HepG2 (cell line): ENCODE measurements around the gene L3MBTL4. TPM values are rescaled to one million over a fixed set of nuclear protein-coding genes. Genes with fewer than 3 reads are reported as not detected.

Source experiments
- ATAC-seq: fragments of 200-7000 bp; cut with Tn5 transposase; 3 replicates; pipeline ENCODE4 v1.9.1; 2020; ENCODE audit warnings: mild to moderate bottlenecking, moderate library complexity
- BruUV-seq: library from RNA; stranded (reverse); fragments of 400-500 nt; replicated peaks from 2 replicates; lab custom pipeline; 2021; lab: Mats Ljungman, UMichigan
- CTCF ChIA-PET: fragments of 300-600 bp; formaldehyde crosslinking; extraction: SDS; loops from one replicate; lab custom pipeline; 2021; ENCODE audit warnings: low total read pairs, inconsistent platforms, low intra/inter-chr PET ratio; lab: Yijun Ruan, JAX
- POLR2A ChIA-PET: fragments of 350-600 bp; sonication (Branson Sonifier 250); formaldehyde crosslinking; loops from one replicate; lab custom pipeline; 2020; ENCODE audit warnings: antibody characterized with exemption, inconsistent platforms; lab: Yijun Ruan, JAX
- DNase-seq: peaks from one replicate; pipeline ENCODE4 v3.0.0-alpha.2; 2015; ENCODE audit warnings: low spot score
- FAIRE-seq: peaks from 3 replicates; lab custom pipeline; 2011; peaks lifted over from hg19 to GRCh38; lab: Jason Lieb, UNC
- H2AFZ ChIP-seq: one replicate; pipeline ENCODE4 v1.6.1; 2011; ENCODE audit warnings: low read length, inconsistent platforms
- H3K27ac ChIP-seq: fragments of 300-600 bp; 3 replicates; pipeline ENCODE4 v1.8.0; 2011; ENCODE audit warnings: mixed run types, mild to moderate bottlenecking, mixed read lengths, low read length, inconsistent platforms; ENCODE audit not compliant: insufficient read depth; ENCODE audit errors: extremely low read length
- H3K27me3 ChIP-seq, 2 experiments: fragments of 200-600 bp in 1 of 2; 2 replicates in 1 of 2; 3 replicates in 1 of 2; pipeline versions ENCODE4 v1.6.0 to v1.8.0; 2011; ENCODE audit warnings: low read length in 2 of 2, mild to moderate bottlenecking in 2 of 2, moderate library complexity in 2 of 2, inconsistent platforms in 1 of 2; ENCODE audit not compliant: insufficient read depth in 2 of 2, control insufficient read depth in 1 of 2
- H3K36me3 ChIP-seq, 2 experiments: fragments of 200-600 bp in 1 of 2; replicated peaks in 1 of 2; 2 replicates in 1 of 2; 3 replicates in 1 of 2; pipeline versions ENCODE4 v1.5.1 to v1.8.0; 2011; ENCODE audit warnings: low read length in 2 of 2, inconsistent platforms in 1 of 2; ENCODE audit not compliant: insufficient read depth in 2 of 2, control insufficient read depth in 1 of 2
- H3K4me1 ChIP-seq: 2 replicates; pipeline ENCODE4 v1.5.1; 2012; ENCODE audit warnings: low read length, inconsistent platforms; ENCODE audit not compliant: insufficient read depth
- H3K4me2 ChIP-seq: 2 replicates; pipeline ENCODE4 v1.6.0; 2011; ENCODE audit warnings: low read depth, low read length, inconsistent platforms
- H3K4me3 ChIP-seq, 3 experiments: fragments of 200-600 bp in 1 of 3; sonication (generic), shearing (Covaris generic) in 1 of 3; replicated peaks in 1 of 3; 2 replicates each; pipeline ENCODE4 v1.5.1; 2011 to 2016; ENCODE audit warnings: low read length in 3 of 3, inconsistent platforms in 2 of 3, low read depth in 2 of 3, mild to moderate bottlenecking in 2 of 3, control low read depth in 1 of 3, mixed read lengths in 1 of 3; ENCODE audit not compliant: insufficient read depth in 1 of 3
- H3K79me2 ChIP-seq: one replicate; pipeline ENCODE4 v1.6.1; 2011; ENCODE audit warnings: low read length, inconsistent platforms; ENCODE audit not compliant: insufficient read depth
- H3K9ac ChIP-seq: 2 replicates; pipeline ENCODE4 v1.6.0; 2011; ENCODE audit warnings: mild to moderate bottlenecking, low read depth, low read length, inconsistent platforms; ENCODE audit not compliant: insufficient read depth
- H3K9me3 ChIP-seq: 2 replicates; pipeline ENCODE4 v1.5.1; 2012; ENCODE audit warnings: mild to moderate bottlenecking, low read length
- H4K20me1 ChIP-seq: 2 replicates; pipeline ENCODE4 v1.6.0; 2011; ENCODE audit warnings: inconsistent platforms, mild to moderate bottlenecking, low read length, moderate library complexity; ENCODE audit not compliant: insufficient read depth
- ELF4 ChIP-seq: sonication (generic); formaldehyde crosslinking; IDR thresholded peaks from 2 replicates; pipeline ENCODE4 v1.5.0; 2020; ENCODE audit warnings: missing genetic modification reagents, mild to moderate bottlenecking, moderate library complexity, borderline replicate concordance
- GTF3A ChIP-seq: sonication (generic); formaldehyde crosslinking; conservative IDR thresholded peaks from 2 replicates; pipeline ENCODE4 v1.4.0; 2020; ENCODE audit warnings: mild to moderate bottlenecking, missing genetic modification reagents
- MAF1 ChIP-seq: sonication (generic); formaldehyde crosslinking; IDR thresholded peaks from 2 replicates; pipeline ENCODE4 v1.5.0; 2020; ENCODE audit warnings: missing genetic modification reagents, borderline replicate concordance
- NFIB ChIP-seq: sonication (generic); formaldehyde crosslinking; IDR thresholded peaks from 2 replicates; pipeline ENCODE4 v1.9.0; 2021; ENCODE audit warnings: missing genetic modification reagents, mild to moderate bottlenecking, borderline replicate concordance
- PHF21A ChIP-seq: sonication (generic); formaldehyde crosslinking; IDR thresholded peaks from 2 replicates; pipeline ENCODE4 v1.5.0; 2020; ENCODE audit warnings: mild to moderate bottlenecking, missing genetic modification reagents
- SNRNP70 ChIP-seq: fragments of 200-400 bp; formaldehyde crosslinking; IDR thresholded peaks from 2 replicates; pipeline ENCODE4 v1.6.1; 2017; ENCODE audit warnings: mild to moderate bottlenecking, low read depth, low read length, moderate library complexity
- SRF ChIP-seq: IDR thresholded peaks from 2 replicates; pipeline ENCODE4 v1.6.1; 2011; ENCODE audit warnings: mild to moderate bottlenecking, low read depth, low read length, moderate library complexity
- TCF7 ChIP-seq: sonication (generic); IDR thresholded peaks from 2 replicates; pipeline ENCODE4 v1.6.1; 2016; ENCODE audit warnings: antibody characterized with exemption, low read depth
- TGIF2 ChIP-seq: IDR thresholded peaks from 2 replicates; pipeline ENCODE4 v1.6.1; 2016; ENCODE audit warnings: control low read depth, missing compliant biosample characterization
- ZEB1 ChIP-seq: IDR thresholded peaks from 2 replicates; pipeline ENCODE4 v1.6.1; 2012; ENCODE audit warnings: mild to moderate bottlenecking, low read depth, inconsistent platforms; ENCODE audit not compliant: insufficient replicate concordance
- ZNF431 ChIP-seq: sonication (generic); formaldehyde crosslinking; IDR thresholded peaks from 2 replicates; pipeline ENCODE4 v1.9.0; 2022; ENCODE audit warnings: missing genetic modification reagents, low read depth, mild to moderate bottlenecking, borderline replicate concordance
- WGBS: methylation state at CpG from one replicate; pipeline ENCODE4 v1.1.6; 2017; ENCODE audit warnings: low lambda C conversion rate; 5-methylcytosine and 5-hydroxymethylcytosine counted together
- in situ Hi-C: cut with HindIII; loops from 2 replicates; pipeline ENCODE4 v1.10.0; 2017; ENCODE audit warnings: low pct_unique_long_range_greater_than_20kb; ENCODE audit not compliant: extremely low pct_ligation_motif_present
- intact Hi-C: fragments of 100-400 bp; cut with micrococcal nuclease; formaldehyde crosslinking; loops from one replicate; pipeline ENCODE4 v1.10.0; 2022; ENCODE audit not compliant: unreplicated experiment
- polyA plus RNA-seq, 8 experiments: library from polyadenylated mRNA; depleted of rRNA in 3 of 8; stranded (reverse) in 7 of 8; unstranded in 1 of 8; fragments of >200 nt; fragmentation: Illumina TruSeq in 4 of 8; extraction: Trizol in 4 of 8; gene quantifications; 2 replicates each; pipeline versions ENCODE4 v1.2.1 to v1.2.3, GENCODE V29; 2011 to 2016; ENCODE audit warnings: low read depth in 4 of 8, missing spikeins in 1 of 8, mixed read lengths in 1 of 8; ENCODE audit not compliant: insufficient read depth in 1 of 8
- total RNA-seq, 5 experiments: library from RNA; depleted of rRNA; stranded (reverse); fragments of >200 nt; fragmentation: Illumina TruSeq; extraction: Trizol; gene quantifications; 2 replicates each; pipeline ENCODE4 v1.2.3, GENCODE V29; 2016; ENCODE audit warnings: low read depth in 1 of 5

L3MBTL4 gene
- total and polyA plus RNA-seq, 2 of the 13 experiments (the other 11 are each of a cell fraction or from before 2014, with no cell fraction given): 10.8 to 13.3 TPM

GRCh38 chr18:6286585-6286984 is 128.1 kb downstream of the L3MBTL4 start:
- in situ Hi-C loops (no loop called here), intact Hi-C loops (no loop called here)
- Histone ChIP-seq H3K9me3 (no peaks in the 10 kb centered on the region), H2AFZ (no peak overlapping the region), H3K4me3 (no peak overlapping the region), H3K27me3 (no peaks in the 10 kb centered on the region), H3K36me3 (peaks cover 0 to 5% of the 10 kb centered on the region in 2 experiments; a peak in 1 of 5 replicates), H3K4me2 (no peak overlapping the region), H3K4me1 (peaks cover 12% of the 10 kb centered on the region), H3K27ac (no peak overlapping the region), H3K79me2 (peaks cover 2% of the 10 kb centered on the region), H4K20me1 (no peaks in the 10 kb centered on the region), H3K9ac (no peak overlapping the region)
- TF ChIP-seq NFIB (CRISPR knock-in tag) (no peak), ZEB1 (no peak), GTF3A (CRISPR knock-in tag) (no peak), TCF7 (no peak)
- CTCF ChIA-PET: no interaction called here
- POLR2A ChIA-PET: no interaction called here
- BruUV-seq: no TSS peak
- no peak for ATAC-seq
- DNase-seq: no peak
- WGBS: 92% methylated on average over 4 of the region's 4 CpGs
- FAIRE-seq: no peak

GRCh38 chr18:6284761-6285160 is 129.9 kb downstream of the L3MBTL4 start:
- ChIA-PET POLR2A (no interaction called here), CTCF (no interaction called here)
- Histone ChIP-seq H3K36me3 (peaks cover 2 to 16% of the 10 kb centered on the region in 2 experiments; a peak in 3 of 5 replicates), H4K20me1 (no peaks in the 10 kb centered on the region), H2AFZ (no peak overlapping the region), H3K4me2 (no peak overlapping the region), H3K27ac (no peak overlapping the region), H3K79me2 (no peaks in the 10 kb centered on the region), H3K9ac (no peak overlapping the region), H3K4me1 (peaks cover 18% of the 10 kb centered on the region), H3K9me3 (no peaks in the 10 kb centered on the region), H3K4me3 (no peak overlapping the region), H3K27me3 (no peaks in the 10 kb centered on the region)
- BruUV-seq: no TSS peak
- DNase-seq (no peak), ATAC-seq (no peak), FAIRE-seq (no peak)
- WGBS: 97% methylated on average over 22 of the region's 22 CpGs
- in situ Hi-C loops (no loop called here), intact Hi-C loops (loop anchor here (5.0 kb wide), 1 partner anchor 128 kb away; the partner anchor contains the start of gene L3MBTL4)
- TF ChIP-seq MAF1 (CRISPR knock-in tag) (no peak), SRF (no peak), ZNF431 (CRISPR knock-in tag) (no peak), ELF4 (CRISPR knock-in tag) (no peak), PHF21A (CRISPR knock-in tag) (no peak), TGIF2 (no peak), SNRNP70 (no peak)
